Parathyroid adenoma (tissue), 2 donors: ENCODE results near the gene VWCE.

Experiments used
- H2AFZ ChIP-seq: fragments of 300-600 bp; sonication (generic); one replicate; pipeline ENCODE4 v1.7.0; 2017; ENCODE audit warnings: antibody characterized with exemption, mild to moderate bottlenecking
- H3K27ac ChIP-seq: fragments of 300-600 bp; sonication (generic); one replicate; pipeline ENCODE4 v1.7.0; 2017
- H3K27me3 ChIP-seq: fragments of 300-600 bp; sonication (generic); one replicate; pipeline ENCODE4 v1.7.0; 2017; ENCODE audit warnings: low read length; ENCODE audit not compliant: control insufficient read depth, insufficient read depth
- H3K36me3 ChIP-seq: fragments of 300-600 bp; sonication (generic); one replicate; pipeline ENCODE4 v1.7.0; 2017; ENCODE audit warnings: low read length; ENCODE audit not compliant: control insufficient read depth, insufficient read depth
- H3K4me1 ChIP-seq: fragments of 300-600 bp; sonication (generic); one replicate; pipeline ENCODE4 v1.7.0; 2017; ENCODE audit warnings: control low read depth
- H3K4me2 ChIP-seq: fragments of 300-600 bp; sonication (generic); one replicate; pipeline ENCODE4 v1.7.0; 2017; ENCODE audit warnings: low read length
- H3K4me3 ChIP-seq: fragments of 300-600 bp; sonication (generic); one replicate; pipeline ENCODE4 v1.7.0; 2017; ENCODE audit warnings: low read depth, low read length
- H3K79me2 ChIP-seq: fragments of 300-600 bp; sonication (generic); one replicate; pipeline ENCODE4 v1.7.0; 2017; ENCODE audit warnings: control low read depth
- H3K9ac ChIP-seq: fragments of 300-600 bp; sonication (generic); one replicate; pipeline ENCODE4 v1.7.0; 2017; ENCODE audit warnings: mild to moderate bottlenecking
- H3K9me3 ChIP-seq: fragments of 300-600 bp; sonication (generic); one replicate; pipeline ENCODE4 v1.7.0; 2017; ENCODE audit warnings: low read length; ENCODE audit not compliant: control insufficient read depth
- CTCF ChIP-seq: fragments of 300-600 bp; sonication (generic); IDR thresholded peaks from one replicate; pipeline ENCODE4 v1.7.0; 2017; ENCODE audit warnings: antibody characterized with exemption, mild to moderate bottlenecking
- donor health status: primary hyperparathyroidism.

VWCE gene

GRCh38 chr11:61340979-61341378, 45.9 kb upstream of the VWCE start:
- Histone ChIP-seq H3K4me2 (no peak overlapping the region), H3K27ac (no peak overlapping the region), H3K36me3 (no peaks in the 10 kb centered on the region), H3K27me3 (no peaks in the 10 kb centered on the region), H3K4me1 (no peaks in the 10 kb centered on the region), H3K79me2 (no peaks in the 10 kb centered on the region), H2AFZ (no peak overlapping the region), H3K4me3 (no peak overlapping the region), H3K9me3 (no peaks in the 10 kb centered on the region), H3K9ac (no peak overlapping the region)
- no peak for TF ChIP-seq CTCF

DNA sequence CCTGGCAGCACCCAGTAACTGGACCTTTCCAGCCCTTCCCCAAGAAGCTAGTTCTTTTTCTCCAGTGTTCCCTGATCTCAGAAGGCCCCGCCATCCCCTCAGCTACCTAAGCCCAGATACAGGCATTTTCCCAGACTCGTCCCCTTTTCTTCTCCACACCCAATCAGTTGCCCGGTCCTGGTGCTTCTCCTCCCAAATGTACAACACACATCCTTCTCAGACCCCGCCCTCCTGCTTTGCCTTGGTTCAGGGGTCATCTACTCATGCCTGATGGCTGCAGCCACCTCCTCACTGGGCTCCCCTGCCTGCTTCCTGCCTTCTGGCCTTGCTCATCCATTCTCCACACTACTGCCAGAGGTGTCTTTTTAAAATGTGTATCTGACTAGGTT, 44.4 kb upstream of the VWCE start:
- H3K79me2 ChIP-seq, result no peaks in the 10 kb centered on the region
- peaks cover 4% of the 10 kb centered on the region for H3K4me1 ChIP-seq
- no peak overlapping the region for H3K27ac ChIP-seq
- no peak overlapping the region for H3K4me3 ChIP-seq
- no peak overlapping the region for H2AFZ ChIP-seq
- no peak overlapping the region for H3K9ac ChIP-seq
- no peaks in the 10 kb centered on the region for H3K27me3 ChIP-seq
- no peak overlapping the region for H3K4me2 ChIP-seq
- TF ChIP-seq CTCF, result no peak
- H3K9me3 ChIP-seq, result no peaks in the 10 kb centered on the region
- no peaks in the 10 kb centered on the region for H3K36me3 ChIP-seq

GRCh38 chr11:61338783-61339489, 43.8 kb upstream of the VWCE start:
- Histone ChIP-seq H3K4me2 (no peak overlapping the region), H3K27ac (no peak overlapping the region), H2AFZ (no peak overlapping the region), H3K4me3 (no peak overlapping the region), H3K4me1 (peaks cover 4% of the 10 kb centered on the region), H3K27me3 (no peaks in the 10 kb centered on the region), H3K36me3 (no peaks in the 10 kb centered on the region), H3K79me2 (no peaks in the 10 kb centered on the region), H3K9me3 (no peaks in the 10 kb centered on the region), H3K9ac (no peak overlapping the region)
- TF ChIP-seq CTCF, result no peak

DNA sequence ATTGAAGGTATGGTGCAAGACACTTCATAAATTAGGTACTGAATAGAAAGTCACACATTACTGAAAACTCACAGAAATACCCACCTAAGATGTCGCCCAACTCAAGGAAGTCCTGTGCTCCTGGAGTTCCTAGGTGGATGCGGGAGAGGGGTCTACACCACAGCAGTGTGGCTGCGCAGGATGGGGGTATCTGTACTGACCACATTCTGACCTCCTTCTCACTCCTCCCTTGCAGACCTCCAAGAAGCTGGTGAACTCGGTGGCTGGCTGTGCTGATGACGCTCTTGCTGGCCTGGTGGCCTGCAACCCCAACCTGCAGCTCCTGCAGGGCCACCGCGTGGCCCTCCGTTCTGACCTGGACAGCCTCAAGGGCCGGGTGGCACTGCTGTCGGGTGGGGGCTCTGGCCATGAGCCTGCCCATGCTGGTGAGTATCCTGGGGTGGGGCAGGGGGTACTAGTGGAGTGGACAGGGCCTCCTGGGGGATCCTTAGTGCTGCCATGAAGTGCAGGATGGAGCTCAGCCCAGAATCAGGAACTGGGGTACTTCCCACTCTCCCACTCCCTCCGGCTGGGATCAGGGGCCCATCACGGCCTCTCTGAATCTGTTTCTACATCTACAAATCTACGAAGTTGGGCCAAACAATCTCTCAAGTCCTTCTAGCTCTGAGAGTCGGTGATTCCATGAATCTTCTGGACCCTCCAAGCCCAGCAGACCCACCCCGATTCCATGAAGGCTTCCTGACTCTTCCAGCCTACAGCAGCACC, 42.8 kb upstream of the VWCE start:
- H3K27ac ChIP-seq, result no peak overlapping the region
- H3K4me2 ChIP-seq, result no peak overlapping the region
- H3K79me2 ChIP-seq, result no peaks in the 10 kb centered on the region
- no peak overlapping the region for H3K4me3 ChIP-seq
- no peak overlapping the region for H2AFZ ChIP-seq
- H3K27me3 ChIP-seq, result no peaks in the 10 kb centered on the region
- no peaks in the 10 kb centered on the region for H3K36me3 ChIP-seq
- H3K9ac ChIP-seq, result no peak overlapping the region
- H3K9me3 ChIP-seq, result no peaks in the 10 kb centered on the region
- H3K4me1 ChIP-seq, result peaks cover 4% of the 10 kb centered on the region
- no peak for TF ChIP-seq CTCF
